Panc1 (cell line): ENCODE results near the gene RHEBL1. TPM values are rescaled to one million over a fixed set of nuclear protein-coding genes. Genes with fewer than 3 reads are reported as not detected.

Source experiments
- ATAC-seq: fragments of 200-7000 bp; cut with Tn5 transposase; 2 replicates; pipeline ENCODE4 v1.9.1; 2020; ENCODE audit warnings: mild to moderate bottlenecking, moderate library complexity
- BruUV-seq: library from RNA; stranded (reverse); fragments of 400-500 nt; replicated peaks from 2 replicates; lab custom pipeline; 2021; lab: Mats Ljungman, UMichigan
- CTCF ChIA-PET: fragments of 300-600 bp; sonication (Branson Sonifier 250); formaldehyde crosslinking; loops from one replicate; lab custom pipeline; 2022; ENCODE audit warnings: antibody characterized with exemption; lab: Charles Lee
- POLR2A ChIA-PET: fragments of 300-600 bp; sonication (Branson Sonifier 250); formaldehyde crosslinking; loops from one replicate; lab custom pipeline; 2022; ENCODE audit warnings: antibody characterized with exemption; lab: Charles Lee
- DNase-seq: peaks from one replicate; pipeline ENCODE4 v3.0.0-alpha.2; 2010; ENCODE audit warnings: low read depth, low spot score
- H3K27ac ChIP-seq: 2 replicates; pipeline ENCODE4 v1.5.1; 2011; ENCODE audit warnings: mild to moderate bottlenecking, low read length, inconsistent platforms
- H3K27me3 ChIP-seq: fragments of 200-500 bp; sonication (Bioruptor generic); 2 replicates; pipeline ENCODE4 v1.6.0; 2014; ENCODE audit warnings: low read length, inconsistent platforms; ENCODE audit not compliant: control insufficient read depth, insufficient read depth
- H3K36me3 ChIP-seq: fragments of 200-500 bp; sonication (Bioruptor generic); 2 replicates; pipeline ENCODE4 v1.5.1; 2014; ENCODE audit warnings: inconsistent platforms, mild to moderate bottlenecking, low read length, moderate library complexity; ENCODE audit not compliant: control insufficient read depth, insufficient read depth
- H3K4me1 ChIP-seq: 2 replicates; pipeline ENCODE4 v1.5.1; 2011; ENCODE audit warnings: inconsistent platforms, mild to moderate bottlenecking, low read length, moderate library complexity; ENCODE audit not compliant: control insufficient read depth, insufficient read depth
- H3K4me3 ChIP-seq, 2 experiments: 2 replicates each; pipeline ENCODE4 v1.5.1; 2011 to 2012; ENCODE audit warnings: low read depth in 2 of 2, low read length in 2 of 2, mild to moderate bottlenecking in 2 of 2, inconsistent platforms in 1 of 2, moderate library complexity in 1 of 2
- H3K9me3 ChIP-seq: fragments of 200-500 bp; sonication (Bioruptor generic); 2 replicates; pipeline ENCODE4 v1.5.1; 2014; ENCODE audit warnings: low read depth, mild to moderate bottlenecking, inconsistent platforms, low read length, moderate library complexity; ENCODE audit not compliant: control insufficient read depth, insufficient read depth
- CTCF ChIP-seq: fragments of 450-650 bp; IDR thresholded peaks from 2 replicates; pipeline ENCODE4 v1.5.1; 2017; ENCODE audit warnings: mild to moderate bottlenecking
- POLR2AphosphoS5 ChIP-seq: IDR thresholded peaks from 2 replicates; pipeline ENCODE4 v1.6.1; 2012; ENCODE audit warnings: mild to moderate bottlenecking, low read depth, low read length, moderate library complexity
- SIN3A ChIP-seq: IDR thresholded peaks from 2 replicates; pipeline ENCODE4 v1.6.1; 2012; ENCODE audit warnings: low read depth, mild to moderate bottlenecking, low read length, moderate library complexity, borderline replicate concordance; ENCODE audit not compliant: insufficient read depth
- TCF7L2 ChIP-seq: IDR thresholded peaks from 2 replicates; pipeline ENCODE4 v1.6.1; 2011; ENCODE audit warnings: mild to moderate bottlenecking, low read depth, low read length, inconsistent platforms
- in situ Hi-C: cut with HindIII; loops from 2 replicates; pipeline ENCODE4 v1.10.0; 2016; ENCODE audit warnings: low sequenced_read_pairs, low pct_unique_long_range_greater_than_20kb
- intact Hi-C: fragments of 100-400 bp; cut with micrococcal nuclease; formaldehyde crosslinking; loops from one replicate; pipeline ENCODE4 v1.10.0; 2022; ENCODE audit not compliant: unreplicated experiment
- total RNA-seq: library from RNA; stranded (reverse); gene quantifications from one replicate; pipeline ENCODE4 v1.2.1, GENCODE V29; 2021; ENCODE audit not compliant: unreplicated experiment
- TF ChIP-seq, protein P1 (sequence below), 2 experiments: IDR thresholded peaks; 2 replicates each; pipeline ENCODE4 v1.6.1; 2011 to 2012; ENCODE audit warnings: low read depth in 2 of 2, control low read depth in 1 of 2, low read length in 1 of 2, mild to moderate bottlenecking in 1 of 2, moderate library complexity in 1 of 2; ENCODE audit not compliant: insufficient read depth in 1 of 2

Gene RHEBL1
- total RNA-seq, 1 experiment from 2014 or later: 4.7 TPM

DNA sequence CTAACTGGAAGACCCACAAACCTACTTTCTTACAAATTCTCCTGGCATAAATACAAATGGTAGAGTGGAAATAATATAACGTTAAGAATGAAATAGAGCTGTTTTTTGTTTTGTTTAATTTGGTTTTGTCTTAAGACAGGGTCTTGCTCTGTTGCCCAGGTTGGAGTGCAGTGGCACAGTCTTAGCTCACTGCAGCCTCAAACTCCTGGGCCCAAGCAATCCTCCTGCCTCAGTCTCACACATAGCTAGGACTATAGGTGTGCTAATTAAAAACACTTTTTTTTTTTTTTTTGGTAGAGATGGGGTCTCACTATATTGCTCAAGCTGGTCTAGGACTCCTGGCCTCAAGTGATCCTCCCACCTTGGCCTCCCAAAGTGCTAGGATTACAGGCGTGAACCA is 28.9 kb upstream of the RHEBL1 start:
- in situ Hi-C loops (no loop called here), intact Hi-C loops (no loop called here)
- peaks cover 8% of the 10 kb centered on the region for H3K4me1 ChIP-seq
- DNase-seq (no peak), ATAC-seq (no peak)
- no peak overlapping the region for H3K27ac ChIP-seq
- H3K27me3 ChIP-seq: no peaks in the 10 kb centered on the region
- no peak overlapping the region for H3K4me3 ChIP-seq
- H3K9me3 ChIP-seq: no peaks in the 10 kb centered on the region
- ChIA-PET POLR2A (no interaction called here), CTCF (interaction anchor here (0.7 to 3.7 kb wide), 5 partner anchors 11 to 343 kb away, joined by 4 to 22 read pairs (median 6); no protein-coding TSS in a partner anchor)
- TF ChIP-seq CTCF (no peak), POLR2AphosphoS5 (no peak), SIN3A (no peak), TCF7L2 (no peak)
- TF ChIP-seq, protein P1, sequence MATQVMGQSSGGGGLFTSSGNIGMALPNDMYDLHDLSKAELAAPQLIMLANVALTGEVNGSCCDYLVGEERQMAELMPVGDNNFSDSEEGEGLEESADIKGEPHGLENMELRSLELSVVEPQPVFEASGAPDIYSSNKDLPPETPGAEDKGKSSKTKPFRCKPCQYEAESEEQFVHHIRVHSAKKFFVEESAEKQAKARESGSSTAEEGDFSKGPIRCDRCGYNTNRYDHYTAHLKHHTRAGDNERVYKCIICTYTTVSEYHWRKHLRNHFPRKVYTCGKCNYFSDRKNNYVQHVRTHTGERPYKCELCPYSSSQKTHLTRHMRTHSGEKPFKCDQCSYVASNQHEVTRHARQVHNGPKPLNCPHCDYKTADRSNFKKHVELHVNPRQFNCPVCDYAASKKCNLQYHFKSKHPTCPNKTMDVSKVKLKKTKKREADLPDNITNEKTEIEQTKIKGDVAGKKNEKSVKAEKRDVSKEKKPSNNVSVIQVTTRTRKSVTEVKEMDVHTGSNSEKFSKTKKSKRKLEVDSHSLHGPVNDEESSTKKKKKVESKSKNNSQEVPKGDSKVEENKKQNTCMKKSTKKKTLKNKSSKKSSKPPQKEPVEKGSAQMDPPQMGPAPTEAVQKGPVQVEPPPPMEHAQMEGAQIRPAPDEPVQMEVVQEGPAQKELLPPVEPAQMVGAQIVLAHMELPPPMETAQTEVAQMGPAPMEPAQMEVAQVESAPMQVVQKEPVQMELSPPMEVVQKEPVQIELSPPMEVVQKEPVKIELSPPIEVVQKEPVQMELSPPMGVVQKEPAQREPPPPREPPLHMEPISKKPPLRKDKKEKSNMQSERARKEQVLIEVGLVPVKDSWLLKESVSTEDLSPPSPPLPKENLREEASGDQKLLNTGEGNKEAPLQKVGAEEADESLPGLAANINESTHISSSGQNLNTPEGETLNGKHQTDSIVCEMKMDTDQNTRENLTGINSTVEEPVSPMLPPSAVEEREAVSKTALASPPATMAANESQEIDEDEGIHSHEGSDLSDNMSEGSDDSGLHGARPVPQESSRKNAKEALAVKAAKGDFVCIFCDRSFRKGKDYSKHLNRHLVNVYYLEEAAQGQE (IDR thresholded peaks at IDR 0.05; ENCODE audit: insufficient read depth in 1 of 2, low read depth in 2 of 2, low read length in 1 of 2): no peak
- no TSS peak for BruUV-seq
- peaks cover 2% of the 10 kb centered on the region; the same call in 1 of the 2 replicates for H3K36me3 ChIP-seq

DNA sequence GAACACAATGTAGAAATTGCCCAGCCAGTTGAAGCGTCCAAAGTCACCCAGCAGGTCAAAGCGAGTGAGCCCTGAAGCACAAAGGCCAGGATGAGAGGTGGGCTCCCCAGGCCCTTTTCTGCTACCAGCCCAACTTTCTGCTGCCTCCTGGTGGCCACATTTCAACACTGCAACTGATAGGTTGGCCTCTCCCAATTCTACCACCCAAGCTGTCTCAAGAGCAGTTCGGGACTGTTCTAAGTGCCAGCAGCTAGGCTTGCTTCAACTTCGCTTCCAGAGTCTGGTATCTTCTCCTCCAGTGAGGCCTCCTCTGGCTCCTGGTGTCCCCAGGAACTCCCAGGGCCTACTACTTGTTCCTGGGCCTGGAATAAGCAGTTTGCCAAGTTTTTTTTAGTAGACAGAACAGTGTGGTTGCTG is 28.3 kb upstream of the RHEBL1 start:
- DNase-seq: peak; percentile 38
- ChIA-PET CTCF (interaction anchor here (0.6 to 3.7 kb wide), 4 partner anchors 10 to 42 kb away, joined by 3 to 22 read pairs (median 5); no protein-coding TSS in a partner anchor), POLR2A (no interaction called here)
- intact Hi-C loops (no loop called here), in situ Hi-C loops (no loop called here)
- Histone ChIP-seq H3K27me3 (no peaks in the 10 kb centered on the region), H3K4me3 (no peak overlapping the region), H3K9me3 (no peaks in the 10 kb centered on the region), H3K27ac (no peak overlapping the region), H3K4me1 (peaks cover 11% of the 10 kb centered on the region), H3K36me3 (peaks cover 2% of the 10 kb centered on the region; the same call in 1 of the 2 replicates)
- ATAC-seq: peak; percentile 41; the same call in 1 of the 2 replicates
- TF ChIP-seq POLR2AphosphoS5: no peak
- TF ChIP-seq CTCF: peak; percentile 92
- TF ChIP-seq SIN3A: no peak
- no TSS peak for BruUV-seq
